NB4 (cell line): ENCODE data around the gene INVS.

Experiments used
- MYC ChIP-seq: IDR thresholded peaks from 2 replicates; pipeline ENCODE4 v1.6.1; 2011; ENCODE audit warnings: low read depth, low read length
- TF ChIP-seq, protein P1 (sequence below): IDR thresholded peaks from one replicate; pipeline ENCODE4 v1.5.1; 2012; ENCODE audit warnings: low read depth, low read length

DNA sequence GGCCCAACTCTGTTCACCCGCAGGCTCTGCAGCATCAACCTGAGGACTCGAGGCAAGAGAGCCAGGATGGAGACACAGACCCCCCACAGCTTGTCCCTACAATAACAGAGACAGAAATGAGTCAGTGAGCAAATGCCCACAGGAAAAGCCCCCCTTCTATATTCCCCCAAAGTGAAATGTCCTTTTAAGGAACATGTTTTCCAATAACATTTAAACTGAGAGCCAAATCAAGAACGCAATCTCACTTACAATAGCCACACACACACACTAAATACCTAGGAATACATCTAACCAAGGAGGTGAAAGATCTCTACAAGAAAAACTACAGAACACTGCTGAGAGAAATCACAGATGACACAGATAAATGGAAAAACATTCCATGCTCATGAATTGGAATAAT lies 204.7 kb downstream of the INVS start:
- TF ChIP-seq, protein P1, sequence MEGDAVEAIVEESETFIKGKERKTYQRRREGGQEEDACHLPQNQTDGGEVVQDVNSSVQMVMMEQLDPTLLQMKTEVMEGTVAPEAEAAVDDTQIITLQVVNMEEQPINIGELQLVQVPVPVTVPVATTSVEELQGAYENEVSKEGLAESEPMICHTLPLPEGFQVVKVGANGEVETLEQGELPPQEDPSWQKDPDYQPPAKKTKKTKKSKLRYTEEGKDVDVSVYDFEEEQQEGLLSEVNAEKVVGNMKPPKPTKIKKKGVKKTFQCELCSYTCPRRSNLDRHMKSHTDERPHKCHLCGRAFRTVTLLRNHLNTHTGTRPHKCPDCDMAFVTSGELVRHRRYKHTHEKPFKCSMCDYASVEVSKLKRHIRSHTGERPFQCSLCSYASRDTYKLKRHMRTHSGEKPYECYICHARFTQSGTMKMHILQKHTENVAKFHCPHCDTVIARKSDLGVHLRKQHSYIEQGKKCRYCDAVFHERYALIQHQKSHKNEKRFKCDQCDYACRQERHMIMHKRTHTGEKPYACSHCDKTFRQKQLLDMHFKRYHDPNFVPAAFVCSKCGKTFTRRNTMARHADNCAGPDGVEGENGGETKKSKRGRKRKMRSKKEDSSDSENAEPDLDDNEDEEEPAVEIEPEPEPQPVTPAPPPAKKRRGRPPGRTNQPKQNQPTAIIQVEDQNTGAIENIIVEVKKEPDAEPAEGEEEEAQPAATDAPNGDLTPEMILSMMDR = no peak
- no peak for TF ChIP-seq MYC
